Right lobe of liver (tissue), 4 donors: ENCODE data around the gene PIK3R2.

Source experiments
- CTCF ChIP-seq, 4 donors: fragments of 200-600 bp in 3 of 4; fragments of 450-650 bp in 1 of 4; IDR thresholded peaks; one replicate each; pipeline versions ENCODE4 v1.5.1 to v1.8.0; 2016 to 2022; ENCODE audit warnings: antibody characterized with exemption in 4 of 4, mild to moderate bottlenecking in 2 of 4
- POLR2A ChIP-seq: fragments of 450-650 bp; IDR thresholded peaks from one replicate; pipeline ENCODE4 v1.6.1; 2017; ENCODE audit warnings: antibody characterized with exemption, mild to moderate bottlenecking
- donor health status: DM: no; HTN: no; CAD: no.
- donor health status: DM: no; HTN: no; CAD: no.
- donor health status: DM: no; HTN: yes; CAD: no.

GRCh38 chr19:18216789-18217188 is 63.8 kb downstream of the PIK3R2 start:
- TF ChIP-seq POLR2A (no peak), CTCF (IDR thresholded peaks at IDR 0.05) (no peak)
